ENCODE results near the gene GNG13.

GNG13 gene

GRCh38 chr16:793414-793813 lies 7.1 kb downstream of the GNG13 start:
- DNase-seq: no peak

GRCh38 chr16:792221-792995 lies 8.1 kb downstream of the GNG13 start:
- DNase-seq: no peak

- no peak for DNase-seq
These were observed 9.4 kb downstream of the GNG13 start for GRCh38 chr16:791131-791530.

- no peak for DNase-seq
These were observed 10.4 kb downstream of the GNG13 start for GRCh38 chr16:790086-790485.

- no peak for DNase-seq
These were observed 11.2 kb downstream of the GNG13 start for GRCh38 chr16:789191-789850.

GRCh38 chr16:788399-789126 lies 12.0 kb downstream of the GNG13 start, which contains the start of gene CHTF18:
CHTF18 (plus strand) TSS chr16:788620; CDS start chr16:788685, 65 bp downstream.
- DNase-seq: peak; percentile 93

- DNase-seq: no peak
These were observed 12.5 kb downstream of the GNG13 start, which contains the start of gene RPUSD1 for GRCh38 chr16:787978-788398. RPUSD1 (minus strand) TSS chr16:788381; CDS start chr16:787737, 644 bp downstream.

GRCh38 chr16:787321-787966 lies 13.1 kb downstream of the GNG13 start:
- no peak for DNase-seq

- peak; percentile 41 for DNase-seq
These were observed 14.7 kb downstream of the GNG13 start for GRCh38 chr16:785563-786535.

GRCh38 chr16:784431-784830 lies 16.1 kb downstream of the GNG13 start:
- no peak for DNase-seq

- DNase-seq: no peak
These were observed 17.0 kb downstream of the GNG13 start for GRCh38 chr16:783404-784161.

- no peak for DNase-seq
These were observed 17.6 kb downstream of the GNG13 start for GRCh38 chr16:782766-783403.

GRCh38 chr16:782258-782657 lies 18.3 kb downstream of the GNG13 start:
- no peak for DNase-seq

GRCh38 chr16:781346-782010 lies 19.1 kb downstream of the GNG13 start:
- DNase-seq: no peak

- DNase-seq: no peak
These were observed 20.2 kb downstream of the GNG13 start for GRCh38 chr16:780296-780695.

- no peak for DNase-seq
These were observed 21.0 kb downstream of the GNG13 start for GRCh38 chr16:779561-779960.

- DNase-seq: no peak
These were observed 21.5 kb downstream of the GNG13 start for GRCh38 chr16:778909-779527.

GRCh38 chr16:778447-778846 lies 22.1 kb downstream of the GNG13 start:
- DNase-seq: no peak

GRCh38 chr16:777826-778225 lies 22.7 kb downstream of the GNG13 start:
- DNase-seq: peak; percentile 10

Data from fibroblast of skin of right biceps (primary cell).